IMR-90 (cell line): ENCODE measurements around the gene GPX4. TPM values are rescaled to one million over a fixed set of nuclear protein-coding genes. Genes with fewer than 3 reads are reported as not detected.

Source experiments
- ATAC-seq: fragments of 200-7000 bp; cut with Tn5 transposase; 2 replicates; pipeline ENCODE4 v1.9.1; 2020; ENCODE audit warnings: low read depth, mild to moderate bottlenecking, moderate library complexity
- BruUV-seq: library from RNA; stranded (reverse); fragments of 400-500 nt; replicated peaks from 2 replicates; lab custom pipeline; 2021; lab: Mats Ljungman, UMichigan
- CTCF ChIA-PET: fragments of 300-600 bp; formaldehyde crosslinking; extraction: SDS; loops from one replicate; lab custom pipeline; 2021; ENCODE audit warnings: antibody characterized with exemption; lab: Yijun Ruan, JAX
- POLR2A ChIA-PET: fragments of 300-600 bp; sonication (Branson Sonifier 250); formaldehyde crosslinking; loops from one replicate; lab custom pipeline; 2022; ENCODE audit warnings: antibody characterized with exemption; ENCODE audit not compliant: unreplicated experiment; lab: Charles Lee
- DNase-seq: peaks from one replicate; pipeline ENCODE4 v3.0.0; 2013
- H2AFZ ChIP-seq: replicated peaks from 2 replicates; pipeline ENCODE3; 2013; ENCODE audit warnings: low read length, mild to moderate bottlenecking; ENCODE audit not compliant: poor library complexity
- H2AK5ac ChIP-seq: 2 replicates; pipeline ENCODE4 v1.6.1; 2013; ENCODE audit warnings: low read depth, low read length, inconsistent platforms
- H2AK9ac ChIP-seq: replicated peaks from 2 replicates; pipeline ENCODE3; 2013; ENCODE audit warnings: mild to moderate bottlenecking, low read depth, low read length, moderate library complexity; ENCODE audit not compliant: poor library complexity
- H2BK120ac ChIP-seq: 2 replicates; pipeline ENCODE4 v1.6.1; 2013; ENCODE audit warnings: low read depth, low read length, inconsistent platforms
- H2BK15ac ChIP-seq: 3 replicates; pipeline ENCODE4 v1.6.1; 2013; ENCODE audit warnings: low read depth, low read length, inconsistent platforms
- H2BK20ac ChIP-seq: 2 replicates; pipeline ENCODE4 v1.6.1; 2013; ENCODE audit warnings: low read depth, mild to moderate bottlenecking, inconsistent platforms, low read length, moderate library complexity
- H2BK5ac ChIP-seq: 2 replicates; pipeline ENCODE4 v1.6.1; 2013; ENCODE audit warnings: mild to moderate bottlenecking, low read depth, low read length, inconsistent platforms; ENCODE audit not compliant: poor library complexity, severe bottlenecking
- H3K14ac ChIP-seq: replicated peaks from 2 replicates; pipeline ENCODE4 v1.6.1; 2013; ENCODE audit warnings: low read depth, low read length, inconsistent platforms
- H3K18ac ChIP-seq: 2 replicates; pipeline ENCODE4 v1.6.1; 2013; ENCODE audit warnings: low read depth, low read length, control low read depth
- H3K23ac ChIP-seq: 2 replicates; pipeline ENCODE4 v1.6.1; 2013; ENCODE audit warnings: low read depth, low read length, inconsistent platforms
- H3K27ac ChIP-seq: 2 replicates; pipeline ENCODE4 v1.5.1; 2013; ENCODE audit warnings: mild to moderate bottlenecking, control low read depth, low read length; ENCODE audit not compliant: insufficient read depth
- H3K27me3 ChIP-seq: 2 replicates; pipeline ENCODE4 v1.6.1; 2013; ENCODE audit warnings: low read length; ENCODE audit not compliant: control insufficient read depth, insufficient read depth
- H3K36me3 ChIP-seq: 2 replicates; pipeline ENCODE4 v1.6.1; 2013; ENCODE audit warnings: low read length, mixed read lengths; ENCODE audit not compliant: control insufficient read depth, insufficient read depth
- H3K4ac ChIP-seq: 2 replicates; pipeline ENCODE4 v1.6.1; 2013; ENCODE audit warnings: low read depth, low read length, inconsistent platforms
- H3K4me1 ChIP-seq: 2 replicates; pipeline ENCODE4 v1.6.1; 2013; ENCODE audit warnings: low read length, mixed read lengths; ENCODE audit not compliant: control insufficient read depth, insufficient read depth
- H3K4me2 ChIP-seq: 2 replicates; pipeline ENCODE4 v1.6.1; 2013; ENCODE audit warnings: low read depth, mild to moderate bottlenecking, control low read depth, low read length, moderate library complexity
- H3K4me3 ChIP-seq: 2 replicates; pipeline ENCODE4 v1.5.1; 2013; ENCODE audit warnings: low read depth, mild to moderate bottlenecking, control low read depth, low read length, moderate library complexity; ENCODE audit not compliant: insufficient read depth
- H3K56ac ChIP-seq: 2 replicates; pipeline ENCODE4 v1.6.1; 2013; ENCODE audit warnings: low read length, inconsistent platforms; ENCODE audit not compliant: insufficient read depth; ENCODE audit errors: extremely low read depth
- H3K79me1 ChIP-seq, 2 experiments: 2 replicates each; pipeline ENCODE4 v1.6.1; 2013; ENCODE audit warnings: low read length in 2 of 2, inconsistent platforms in 1 of 2, low read depth in 1 of 2
- H3K9ac ChIP-seq: 2 replicates; pipeline ENCODE4 v1.6.1; 2013; ENCODE audit warnings: low read depth, low read length, control low read depth
- H3K9me1 ChIP-seq: 2 replicates; pipeline ENCODE4 v1.6.1; 2013; ENCODE audit warnings: low read length, inconsistent platforms; ENCODE audit not compliant: insufficient read depth
- H3K9me3 ChIP-seq: 2 replicates; pipeline ENCODE4 v1.6.1; 2013; ENCODE audit warnings: low read length; ENCODE audit not compliant: control insufficient read depth, insufficient read depth
- H4K20me1 ChIP-seq: 2 replicates; pipeline ENCODE4 v1.6.1; 2013; ENCODE audit warnings: low read length, inconsistent platforms; ENCODE audit not compliant: insufficient read depth
- H4K5ac ChIP-seq: 2 replicates; pipeline ENCODE4 v1.6.1; 2013; ENCODE audit warnings: mild to moderate bottlenecking, low read depth, low read length, control low read depth
- H4K8ac ChIP-seq, 2 experiments: 2 replicates each; pipeline ENCODE4 v1.6.1; 2013; ENCODE audit warnings: low read depth in 2 of 2, low read length in 2 of 2, control low read depth in 1 of 2, inconsistent platforms in 1 of 2
- H4K91ac ChIP-seq: 2 replicates; pipeline ENCODE4 v1.6.1; 2013; ENCODE audit warnings: low read depth, low read length, inconsistent platforms; ENCODE audit not compliant: insufficient read depth
- FOS ChIP-seq: fragments of 150-350 bp; IDR thresholded peaks from 2 replicates; pipeline ENCODE4 v1.6.1; 2016; ENCODE audit warnings: low read depth, low read length
- NFE2L2 ChIP-seq: fragments of 150-350 bp; IDR thresholded peaks from 2 replicates; pipeline ENCODE4 v1.6.1; 2016; ENCODE audit warnings: low read depth, mild to moderate bottlenecking, low read length
- RFX5 ChIP-seq: IDR thresholded peaks from 2 replicates; pipeline ENCODE4 v1.8.0; 2012; ENCODE audit warnings: low read depth, mild to moderate bottlenecking, low read length, moderate library complexity
- WGBS, 2 experiments: methylation state at CpG; one replicate each; pipeline versions ENCODE4 v1.1.5 to v1.1.7; 2013; ENCODE audit warnings: missing lambda C conversion rate in 2 of 2; ENCODE audit not compliant: insufficient read length in 1 of 2; ENCODE audit errors: extremely low coverage in 2 of 2; 5-methylcytosine and 5-hydroxymethylcytosine counted together
- dilution Hi-C: fragments of 300-500 bp; cut with HindIII; formaldehyde crosslinking; loops from one replicate; pipeline ENCODE4 v1.14.3; 2018; ENCODE audit warnings: low sequenced_read_pairs; ENCODE audit not compliant: unreplicated experiment
- in situ Hi-C: fragments of 300-500 bp; cut with MboI; formaldehyde crosslinking; loops from 3 replicates; pipeline ENCODE4 v1.14.3; 2019; ENCODE audit warnings: low sequenced_read_pairs, inconsistent platforms, mixed read lengths
- intact Hi-C: fragments of 100-400 bp; cut with micrococcal nuclease; formaldehyde crosslinking; loops from 2 replicates; pipeline ENCODE4 v1.10.0; 2022
- polyA plus RNA-seq, 3 experiments: library from polyadenylated mRNA; depleted of rRNA; stranded (reverse); fragments of >200 nt; gene quantifications; 2 replicates each; pipeline ENCODE4 v1.2.3, GENCODE V29; 2012; ENCODE audit warnings: low replicate concordance in 1 of 3
- total RNA-seq: library from RNA; depleted of rRNA; stranded (reverse); fragments of >200 nt; gene quantifications from 2 replicates; pipeline ENCODE4 v1.2.3, GENCODE V29; 2012

The GPX4 gene
- total and polyA plus RNA-seq, 2 of the 4 experiments (the other 2 are of a cell fraction): 357 to 1,083 TPM

GRCh38 chr19:1069009-1069779 is 34.6 kb upstream of the GPX4 start:
- no peak for DNase-seq
- TF ChIP-seq FOS: no peak
- no peak for TF ChIP-seq RFX5
- no peak for TF ChIP-seq NFE2L2
- BruUV-seq: no TSS peak

More at GRCh38 chr19:1069009-1069779, 34.6 kb upstream of the GPX4 start:
- no peaks in the 10 kb centered on the region for H3K9me3 ChIP-seq
- H3K27me3 ChIP-seq: peaks cover 45% of the 10 kb centered on the region
- no peak overlapping the region for H3K27ac ChIP-seq
- no peak overlapping the region for H3K9ac ChIP-seq
- dilution Hi-C loops (no loop called here), intact Hi-C loops (no loop called here), in situ Hi-C loops (no loop called here)
- H2BK5ac ChIP-seq: no peak overlapping the region
- H3K56ac ChIP-seq: no peak overlapping the region
- H3K4me1 ChIP-seq: peaks cover 3% of the 10 kb centered on the region; the same call in 1 of the 2 replicates
- H2AK5ac ChIP-seq: no peak overlapping the region
- no peak overlapping the region for H2BK120ac ChIP-seq
- H3K36me3 ChIP-seq: no peaks in the 10 kb centered on the region
- H2BK20ac ChIP-seq: no peak overlapping the region
- ATAC-seq: no peak
- no peak overlapping the region for H4K91ac ChIP-seq
- H3K4ac ChIP-seq: no peak overlapping the region
- no peak overlapping the region for H3K23ac ChIP-seq
- H3K9me1 ChIP-seq: no peaks in the 10 kb centered on the region
- H3K14ac ChIP-seq: no peak overlapping the region
- no peak overlapping the region for H4K5ac ChIP-seq
- ChIA-PET CTCF (no interaction called here), POLR2A (no interaction called here)
- no peak overlapping the region for H3K18ac ChIP-seq
- H3K79me1 ChIP-seq: no peaks in the 10 kb centered on the region
- H3K4me2 ChIP-seq: no peak overlapping the region
- WGBS, 2 experiments: 59% methylated on average over 10 of the region's 25 CpGs; no CpG with 5 or more reads in 1 of the 2 experiments
- no peak overlapping the region for H4K8ac ChIP-seq
- H2AFZ ChIP-seq: no peak overlapping the region
- no peak overlapping the region for H3K4me3 ChIP-seq
- no peak overlapping the region for H2AK9ac ChIP-seq
- no peak overlapping the region for H2BK15ac ChIP-seq
- H4K20me1 ChIP-seq: peaks cover 6% of the 10 kb centered on the region; the same call in 1 of the 2 replicates
